K562 (cell line): Measurements from ENCODE around the gene CD164L2. TPM values are rescaled to one million over a fixed set of nuclear protein-coding genes. Genes with fewer than 3 reads are reported as not detected.
A peak's percentile ranks its signal among the peaks of the same experiment; 100 is the strongest.

Experiments used
- ATAC-seq: fragments of 200-7000 bp; cut with Tn5 transposase; 3 replicates; pipeline ENCODE4 v1.9.1; 2020; ENCODE audit warnings: moderate library complexity
- BruUV-seq: library from RNA; stranded (reverse); fragments of 400-500 nt; replicated peaks from 2 replicates; lab custom pipeline; 2021; lab: Mats Ljungman, UMichigan
- CTCF ChIA-PET: fragments of 300-600 bp; formaldehyde crosslinking; extraction: SDS; loops from one replicate; lab custom pipeline; 2021; ENCODE audit warnings: low intra/inter-chr PET ratio; lab: Yijun Ruan, JAX
- POLR2A ChIA-PET: fragments of 300-600, 350-650 bp; sonication (Branson Sonifier 250); formaldehyde crosslinking; extraction: SDS; loops from one replicate; lab custom pipeline; 2021; ENCODE audit warnings: antibody characterized with exemption, inconsistent platforms; lab: Yijun Ruan, JAX
- DNase-seq, 4 experiments: peaks; one replicate each; pipeline versions ENCODE4 v3.0.0 to v3.0.0-alpha.2; 2011 to 2018; ENCODE audit warnings: low spot score in 3 of 4, mixed read lengths in 3 of 4; ENCODE audit errors: extremely low read depth in 1 of 4
- FAIRE-seq: peaks from 2 replicates; lab custom pipeline; 2011; peaks lifted over from hg19 to GRCh38; lab: Jason Lieb, UNC
- H2AFZ ChIP-seq: 2 replicates; pipeline ENCODE4 v1.6.0; 2011; ENCODE audit warnings: low read depth, low read length, control low read depth, inconsistent platforms
- H3K27ac ChIP-seq: fragments of 200-600 bp; 3 replicates; pipeline ENCODE4 v1.8.0; 2011; ENCODE audit warnings: low read depth, mild to moderate bottlenecking, control low read depth, inconsistent platforms, low read length, moderate library complexity, mixed read lengths; ENCODE audit errors: extremely low read depth
- H3K27me3 ChIP-seq, 2 experiments: fragments of 300-600 bp in 1 of 2; 2 replicates in 1 of 2; 3 replicates in 1 of 2; pipeline versions ENCODE4 v1.6.0 to v1.8.0; 2011; ENCODE audit warnings: inconsistent platforms in 2 of 2, low read length in 2 of 2, mild to moderate bottlenecking in 1 of 2, mixed read lengths in 1 of 2, moderate library complexity in 1 of 2; ENCODE audit not compliant: control insufficient read depth in 2 of 2, insufficient read depth in 2 of 2
- H3K36me3 ChIP-seq: fragments of 300-600 bp; 3 replicates; pipeline ENCODE4 v1.8.0; 2011; ENCODE audit warnings: mild to moderate bottlenecking, low read length, inconsistent platforms; ENCODE audit not compliant: control insufficient read depth, insufficient read depth
- H3K4me1 ChIP-seq, 2 experiments: fragments of 200-600 bp in 1 of 2; replicated peaks in 1 of 2; 2 replicates in 1 of 2; 3 replicates in 1 of 2; pipeline versions ENCODE4 v1.5.1 to v1.8.0; 2011; ENCODE audit warnings: inconsistent platforms in 2 of 2, low read length in 2 of 2, mild to moderate bottlenecking in 1 of 2, mixed read lengths in 1 of 2, moderate library complexity in 1 of 2; ENCODE audit not compliant: control insufficient read depth in 2 of 2, insufficient read depth in 2 of 2
- H3K4me2 ChIP-seq: 2 replicates; pipeline ENCODE4 v1.6.1; 2011; ENCODE audit warnings: low read length, control low read depth, inconsistent platforms, mixed read lengths; ENCODE audit not compliant: insufficient read depth
- H3K4me3 ChIP-seq: fragments of 200-600 bp; sonication (generic), shearing (Covaris generic); 2 replicates; pipeline ENCODE4 v1.5.1; 2016; ENCODE audit warnings: control low read depth, inconsistent platforms
- H3K79me2 ChIP-seq: fragments of 200-600 bp; 3 replicates; pipeline ENCODE4 v1.8.0; 2011; ENCODE audit warnings: low read length, inconsistent platforms; ENCODE audit not compliant: control insufficient read depth, insufficient read depth
- H3K9ac ChIP-seq, 2 experiments: 2 replicates each; pipeline versions ENCODE4 v1.6.0 to v1.6.1; 2011; ENCODE audit warnings: low read depth in 2 of 2, low read length in 2 of 2, control low read depth in 1 of 2, inconsistent platforms in 1 of 2, mild to moderate bottlenecking in 1 of 2, mixed read lengths in 1 of 2; ENCODE audit not compliant: insufficient read depth in 1 of 2
- H3K9me1 ChIP-seq: one replicate; pipeline ENCODE4 v1.6.0; 2011; ENCODE audit warnings: inconsistent platforms, mild to moderate bottlenecking, low read length, moderate library complexity; ENCODE audit not compliant: control insufficient read depth, insufficient read depth
- H3K9me3 ChIP-seq: replicated peaks from 2 replicates; pipeline ENCODE4 v1.5.1; 2011; ENCODE audit warnings: low read depth, low read length, inconsistent platforms; ENCODE audit not compliant: control insufficient read depth, insufficient read depth
- H4K20me1 ChIP-seq: replicated peaks from 2 replicates; pipeline ENCODE4 v1.6.1; 2011; ENCODE audit warnings: low read length, inconsistent platforms, mixed read lengths; ENCODE audit not compliant: control insufficient read depth, insufficient read depth
- CHD1 ChIP-seq: fragments of 200-600 bp; sonication (generic); IDR thresholded peaks from one replicate; pipeline ENCODE4 v1.6.1; 2012; ENCODE audit warnings: mild to moderate bottlenecking, moderate library complexity, low read length, inconsistent platforms
- MEIS2 ChIP-seq: fragments of 450-650 bp; IDR thresholded peaks from 2 replicates; pipeline ENCODE4 v1.6.1; 2014; ENCODE audit warnings: mild to moderate bottlenecking; ENCODE audit not compliant: partially characterized antibody
- ZNF639 ChIP-seq, 2 experiments: fragments of 200-800 bp in 1 of 2; sonication (Bioruptor generic) in 1 of 2; sonication (generic) in 1 of 2; formaldehyde crosslinking in 1 of 2; IDR thresholded peaks in 1 of 2; conservative IDR thresholded peaks in 1 of 2; 2 replicates each; pipeline versions ENCODE4 v1.5.0 to v1.6.1; 2016 to 2020; ENCODE audit warnings: missing compliant biosample characterization in 1 of 2, missing genetic modification characterization in 1 of 2, missing genetic modification reagents in 1 of 2
- WGBS: fragments of 100-300 bp; shearing (Covaris generic); methylation state at CpG from one replicate; pipeline ENCODE4 v1.1.6; 2016; ENCODE audit warnings: low coverage, mixed read lengths; ENCODE audit not compliant: insufficient coverage; ENCODE audit errors: missing lambda C conversion rate; 5-methylcytosine and 5-hydroxymethylcytosine counted together
- in situ Hi-C: fragments of 300-500 bp; cut with MboI; formaldehyde crosslinking; loops from 4 replicates; pipeline ENCODE4 v1.15.0; 2018; ENCODE audit warnings: inconsistent platforms, mixed read lengths
- intact Hi-C: fragments of 100-400 bp; cut with micrococcal nuclease; formaldehyde crosslinking; loops from 2 replicates; pipeline ENCODE4 v1.14.2; 2022
- polyA plus RNA-seq, 8 experiments: library from polyadenylated mRNA; depleted of rRNA in 4 of 8; stranded (reverse) in 5 of 8; unstranded in 3 of 8; fragments of >200 nt; fragmentation: Nextera tagmentation in 2 of 8; fragmentation: Illumina TruSeq in 1 of 8; extraction: Ambion mirVana in 2 of 8; extraction: Trizol in 1 of 8; gene quantifications; 2 replicates each; pipeline versions ENCODE4 v1.2.1 to v1.2.3, GENCODE V29; 2011 to 2014; ENCODE audit warnings: inconsistent platforms in 1 of 8, missing spikeins in 1 of 8
- total RNA-seq, 7 experiments: library from RNA; depleted of rRNA in 6 of 7; stranded (reverse); fragments of >200 nt in 6 of 7; fragmentation: Illumina TruSeq in 2 of 7; extraction: Trizol in 2 of 7; gene quantifications; 2 replicates each; pipeline versions ENCODE4 v1.2.1 to v1.2.3, GENCODE V29; 2011 to 2021; ENCODE audit warnings: low replicate concordance in 1 of 7

CD164L2 gene
- total and polyA plus RNA-seq, 9 of the 15 experiments (the other 6 are each of a cell fraction or from before 2014, with no cell fraction given) = 0.08 to 0.92 (median 0.38) TPM; not detected in 1

GRCh38 chr1:27429029-27429425 is 45.9 kb upstream of the CD164L2 start:
- ATAC-seq = peak; percentile 22
- FAIRE-seq = no peak
- Histone ChIP-seq H3K4me3 (no peak overlapping the region), H3K79me2 (peaks cover 88% of the 10 kb centered on the region), H3K4me1 (peaks cover 20 to 57% of the 10 kb centered on the region in 2 experiments), H4K20me1 (peaks cover 5% of the 10 kb centered on the region; the same call in 1 of the 2 replicates), H3K27ac (peak overlapping the region; percentile 81), H3K9ac (peak overlapping the region in 1 of 2 experiments; percentile 42; a peak in 2 of 4 replicates), H3K9me3 (no peaks in the 10 kb centered on the region), H2AFZ (no peak overlapping the region), H3K4me2 (0 out of 2 replicates have a peak overlapping the region, but pooled peaks have one; percentile 27), H3K27me3 (no peaks in the 10 kb centered on the region), H3K36me3 (peaks cover 39% of the 10 kb centered on the region), H3K9me1 (peaks cover 13% of the 10 kb centered on the region)
- in situ Hi-C loops (loop anchor here (10.0 kb wide), 1 partner anchor 176 kb away; the partner anchor contains the start of gene AHDC1), intact Hi-C loops (loop anchor here (5.0 kb wide), 1 partner anchor 58 kb away; no protein-coding TSS in a partner anchor)
- no TSS peak for BruUV-seq
- TF ChIP-seq CHD1 (peak; percentile 21), MEIS2 (peak; percentile 42), ZNF639 (CRISPR knock-in tag; conservative IDR thresholded peaks at IDR 0.05 in 1 of 2, IDR thresholded peaks at IDR 0.05 in 1 of 2) (no peak)
- 6% methylated on average over 2 of the region's 2 CpGs for WGBS
- CTCF ChIA-PET = no interaction called here
- POLR2A ChIA-PET = interaction anchor here (0.9 to 3.4 kb wide), 6 partner anchors 9 to 48 kb away, joined by 3 to 17 read pairs (median 10); no protein-coding TSS in a partner anchor
- DNase-seq = no peak
